ENCODE results near the gene PRAME.

PRAME gene

GRCh38 chr22:22598144-22598543, 39.1 kb upstream of the PRAME start:
- TF ChIP-seq CTCF (IDR thresholded peaks at IDR 0.05): no peak
- no peak for DNase-seq (ENCODE audit: low spot score)
- Histone ChIP-seq H3K27ac (no peak overlapping the region), H3K4me3 (no peak overlapping the region)

- Histone ChIP-seq H3K27ac (no peak overlapping the region), H3K4me3 (no peak overlapping the region)
- DNase-seq (ENCODE audit: low spot score): no peak
- TF ChIP-seq CTCF (IDR thresholded peaks at IDR 0.05): no peak
These were observed 36.2 kb upstream of the PRAME start for GRCh38 chr22:22595001-22595835.

GRCh38 chr22:22593964-22594656, 35.0 kb upstream of the PRAME start:
- DNase-seq (ENCODE audit: low spot score): no peak
- Histone ChIP-seq H3K4me3 (no peak overlapping the region), H3K27ac (no peak overlapping the region)
- no peak for TF ChIP-seq CTCF (IDR thresholded peaks at IDR 0.05)

- no peak for TF ChIP-seq CTCF (IDR thresholded peaks at IDR 0.05)
- H3K27ac ChIP-seq: no peak overlapping the region
- no peak overlapping the region for H3K4me3 ChIP-seq
- no peak for DNase-seq (ENCODE audit: low spot score)
These were observed 34.2 kb upstream of the PRAME start for GRCh38 chr22:22593250-22593649.

- no peak for DNase-seq (ENCODE audit: low spot score)
- Histone ChIP-seq H3K4me3 (no peak overlapping the region), H3K27ac (no peak overlapping the region)
- TF ChIP-seq CTCF (IDR thresholded peaks at IDR 0.05): no peak
These were observed 32.6 kb upstream of the PRAME start for GRCh38 chr22:22591348-22592299.

GRCh38 chr22:22590136-22590891, 31.2 kb upstream of the PRAME start:
- no peak for TF ChIP-seq CTCF (IDR thresholded peaks at IDR 0.05)
- H3K4me3 ChIP-seq: no peak overlapping the region
- no peak overlapping the region for H3K27ac ChIP-seq
- no peak for DNase-seq (ENCODE audit: low spot score)

Measured in coronary artery (tissue), 2 donors.